NCI-H69 (cell line): Measurements from ENCODE around the gene TGFBI.

Experiments used
- DNase-seq: peaks from one replicate; lab custom pipeline; 2025; lab: John Stamatoyannopoulos, UW

The TGFBI gene

GRCh38 chr5:136025900-136026299, 2.9 kb upstream of the TGFBI start:
- DNase-seq = no peak

GRCh38 chr5:136026636-136027035, 2.2 kb upstream of the TGFBI start:
- no peak for DNase-seq

GRCh38 chr5:136027311-136027710, 1.5 kb upstream of the TGFBI start:
- DNase-seq = no peak

- peak; percentile 22 for DNase-seq
Observed at GRCh38 chr5:136028090-136028489, 698 bp upstream of the TGFBI start.

- no peak for DNase-seq
Observed at GRCh38 chr5:136030252-136030651, 1.5 kb downstream of the TGFBI start.

GRCh38 chr5:136030956-136031611, 2.3 kb downstream of the TGFBI start:
- no peak for DNase-seq

GRCh38 chr5:136031711-136032110, 2.9 kb downstream of the TGFBI start:
- no peak for DNase-seq

GRCh38 chr5:136032564-136032963, 3.8 kb downstream of the TGFBI start:
- no peak for DNase-seq

- DNase-seq = no peak
Observed at GRCh38 chr5:136033234-136033633, 4.4 kb downstream of the TGFBI start.

- DNase-seq = no peak
Observed at GRCh38 chr5:136033848-136034247, 5.1 kb downstream of the TGFBI start.

- no peak for DNase-seq
Observed at GRCh38 chr5:136034492-136034891, 5.7 kb downstream of the TGFBI start.

- DNase-seq = no peak
Observed at GRCh38 chr5:136034984-136035383, 6.2 kb downstream of the TGFBI start.

- no peak for DNase-seq
Observed at GRCh38 chr5:136035837-136036236, 7.0 kb downstream of the TGFBI start.

GRCh38 chr5:136036293-136036911, 7.6 kb downstream of the TGFBI start:
- DNase-seq = no peak

GRCh38 chr5:136037001-136037705, 8.4 kb downstream of the TGFBI start:
- DNase-seq = peak; percentile 95

- no peak for DNase-seq
Observed at GRCh38 chr5:136038635-136039034, 9.8 kb downstream of the TGFBI start.

- DNase-seq = no peak
Observed at GRCh38 chr5:136039202-136039601, 10.4 kb downstream of the TGFBI start.

GRCh38 chr5:136040746-136041415, 12.1 kb downstream of the TGFBI start:
- peak; percentile 35 for DNase-seq

- no peak for DNase-seq
Observed at GRCh38 chr5:136042156-136042555, 13.4 kb downstream of the TGFBI start.

- peak; percentile 27 for DNase-seq
Observed at GRCh38 chr5:136042665-136043121, 13.9 kb downstream of the TGFBI start.

- no peak for DNase-seq
Observed at GRCh38 chr5:136043551-136043950, 14.8 kb downstream of the TGFBI start.

- no peak for DNase-seq
Observed at GRCh38 chr5:136043968-136044610, 15.3 kb downstream of the TGFBI start.
